ENCODE measurements around the gene CCND2. TPM values are rescaled to one million over a fixed set of nuclear protein-coding genes. Genes with fewer than 3 reads are reported as not detected.

Gene CCND2
- total and polyA plus RNA-seq, 9 donors: 4.0 to 105 (median 45.4) TPM

DNA sequence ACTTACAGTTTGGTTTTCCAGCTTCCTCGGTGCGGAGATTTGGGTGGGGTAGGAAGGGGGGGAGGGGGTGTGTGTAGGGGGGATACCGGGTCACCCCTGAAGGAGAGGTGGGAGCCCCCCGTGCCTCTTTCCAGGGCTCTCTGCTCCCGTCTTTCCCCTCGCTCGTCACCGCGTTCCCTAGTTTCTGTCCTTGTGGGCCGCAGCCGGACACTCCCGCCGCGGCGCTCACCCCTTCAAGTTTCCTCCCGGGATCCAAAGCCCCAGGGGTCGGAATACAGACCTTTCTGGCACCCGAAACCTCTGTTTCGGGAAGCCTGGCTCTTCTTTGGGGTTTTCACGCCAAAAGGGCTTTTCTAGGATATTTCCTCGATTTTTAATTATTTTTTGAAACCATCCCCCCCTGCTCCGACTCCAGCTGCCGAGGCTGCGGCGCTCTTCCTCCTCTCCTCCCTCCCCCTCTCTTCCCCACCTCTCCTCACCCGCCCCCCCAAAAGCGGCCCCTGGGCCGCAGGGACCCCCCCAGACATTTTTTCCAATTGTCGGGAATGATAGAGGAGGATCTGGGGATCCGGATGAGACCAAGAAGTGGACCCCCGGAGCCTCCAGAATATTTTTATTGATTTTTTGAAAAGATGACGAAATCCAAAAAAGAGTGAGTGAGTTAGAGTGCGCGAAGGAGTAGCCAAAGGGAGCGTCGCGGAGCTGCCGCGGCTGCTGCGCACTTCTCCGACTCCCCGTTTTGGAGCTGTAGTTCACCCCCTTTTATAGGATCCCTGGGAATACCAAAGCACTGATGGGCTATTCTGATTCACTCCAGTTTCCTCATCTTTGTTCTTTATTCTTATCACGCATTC is 1.7 kb downstream of the CCND2 start:
- H3K4me3 ChIP-seq: peak overlapping the region; percentile 79
- TF ChIP-seq, protein P1, sequence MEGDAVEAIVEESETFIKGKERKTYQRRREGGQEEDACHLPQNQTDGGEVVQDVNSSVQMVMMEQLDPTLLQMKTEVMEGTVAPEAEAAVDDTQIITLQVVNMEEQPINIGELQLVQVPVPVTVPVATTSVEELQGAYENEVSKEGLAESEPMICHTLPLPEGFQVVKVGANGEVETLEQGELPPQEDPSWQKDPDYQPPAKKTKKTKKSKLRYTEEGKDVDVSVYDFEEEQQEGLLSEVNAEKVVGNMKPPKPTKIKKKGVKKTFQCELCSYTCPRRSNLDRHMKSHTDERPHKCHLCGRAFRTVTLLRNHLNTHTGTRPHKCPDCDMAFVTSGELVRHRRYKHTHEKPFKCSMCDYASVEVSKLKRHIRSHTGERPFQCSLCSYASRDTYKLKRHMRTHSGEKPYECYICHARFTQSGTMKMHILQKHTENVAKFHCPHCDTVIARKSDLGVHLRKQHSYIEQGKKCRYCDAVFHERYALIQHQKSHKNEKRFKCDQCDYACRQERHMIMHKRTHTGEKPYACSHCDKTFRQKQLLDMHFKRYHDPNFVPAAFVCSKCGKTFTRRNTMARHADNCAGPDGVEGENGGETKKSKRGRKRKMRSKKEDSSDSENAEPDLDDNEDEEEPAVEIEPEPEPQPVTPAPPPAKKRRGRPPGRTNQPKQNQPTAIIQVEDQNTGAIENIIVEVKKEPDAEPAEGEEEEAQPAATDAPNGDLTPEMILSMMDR (IDR thresholded peaks at IDR 0.05): no peak
- TF ChIP-seq POLR2A (IDR thresholded peaks at IDR 0.05) (no peak), EP300 (IDR thresholded peaks at IDR 0.05) (no peak)
- no peaks in the 10 kb centered on the region for H3K36me3 ChIP-seq
- 2 to 3% (median 3%) methylated on average over 43 of the region's 43 CpGs for WGBS, 3 donors
- peaks cover 16% of the 10 kb centered on the region for H3K4me1 ChIP-seq (ENCODE audit: insufficient read depth)
- no peaks in the 10 kb centered on the region for H3K9me3 ChIP-seq
- DNase-seq: peak in 1 of 5 donors; percentile 41
- H3K27me3 ChIP-seq: no peaks in the 10 kb centered on the region
- peak overlapping the region; percentile 16 to 26 for H3K27ac ChIP-seq
- intact Hi-C loops (cut with DNase I): loop anchor here (2.0 to 10.0 kb wide), 5 partner anchors 46 to 970 kb away; partner anchors contain the start of gene TIGAR (in 1 of the 4)

DNA sequence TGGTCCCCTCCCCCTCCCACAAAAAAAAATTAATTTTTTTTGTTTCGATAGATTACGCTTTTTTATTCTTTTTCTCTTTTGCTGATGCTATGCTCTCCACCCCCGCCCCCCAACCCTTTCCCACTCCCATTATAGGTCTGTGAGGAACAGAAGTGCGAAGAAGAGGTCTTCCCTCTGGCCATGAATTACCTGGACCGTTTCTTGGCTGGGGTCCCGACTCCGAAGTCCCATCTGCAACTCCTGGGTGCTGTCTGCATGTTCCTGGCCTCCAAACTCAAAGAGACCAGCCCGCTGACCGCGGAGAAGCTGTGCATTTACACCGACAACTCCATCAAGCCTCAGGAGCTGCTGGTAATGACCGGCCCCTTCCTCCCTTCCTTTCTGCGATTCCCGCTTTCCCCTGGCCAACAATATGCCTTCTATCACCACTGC is 2.3 kb downstream of the CCND2 start:
- Histone ChIP-seq H3K4me3 (peak overlapping the region; percentile 79), H3K4me1 (ENCODE audit: insufficient read depth) (peaks cover 16% of the 10 kb centered on the region), H3K9me3 (no peaks in the 10 kb centered on the region), H3K36me3 (no peaks in the 10 kb centered on the region), H3K27me3 (no peaks in the 10 kb centered on the region), H3K27ac (no peak overlapping the region)
- DNase-seq: peak in 4 of 5 donors; percentile 22 to 48 (median 41)
- TF ChIP-seq POLR2A (IDR thresholded peaks at IDR 0.05) (no peak), EP300 (IDR thresholded peaks at IDR 0.05) (no peak)
- TF ChIP-seq, protein P1 (IDR thresholded peaks at IDR 0.05): no peak
- intact Hi-C loops (cut with DNase I): loop anchor here (2.0 to 10.0 kb wide), 5 partner anchors 45 to 971 kb away; partner anchors contain the start of gene TIGAR (in 1 of the 4)
- 30 to 38% (median 33%) methylated on average over 14 of the region's 14 CpGs for WGBS, 3 donors

DNA sequence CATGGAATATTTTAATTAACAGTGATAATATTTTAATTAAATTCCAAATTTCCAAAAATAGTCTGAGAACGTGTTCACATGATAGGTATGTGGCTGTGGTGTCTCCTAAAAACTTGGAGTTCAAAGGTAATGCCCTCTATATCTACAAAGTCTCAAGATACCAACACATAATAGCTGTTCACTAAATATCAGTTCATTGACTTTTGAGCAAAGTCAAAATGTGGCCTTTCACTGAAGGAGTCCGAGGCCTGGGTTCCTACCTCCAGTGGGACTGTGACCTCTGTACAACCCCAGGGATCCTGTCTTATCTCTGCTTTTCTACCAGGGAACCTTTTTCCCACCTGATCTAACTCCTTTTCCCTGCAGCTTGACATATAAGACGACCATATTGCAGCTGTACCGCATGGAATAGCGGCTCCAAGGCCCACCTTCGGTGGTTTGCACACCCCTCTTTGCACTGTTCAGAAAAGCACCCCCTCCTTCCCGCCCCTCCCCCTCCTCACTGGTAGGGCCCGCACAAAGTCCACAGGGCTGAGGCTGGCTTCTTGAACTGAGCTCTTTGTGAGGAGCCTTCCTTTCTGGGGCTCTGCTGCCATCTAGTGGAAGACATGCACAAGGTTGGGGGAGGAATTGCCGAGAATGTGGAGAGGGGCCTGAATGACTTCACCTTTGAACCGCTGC is 3.1 kb downstream of the CCND2 start:
- H3K4me1 ChIP-seq (ENCODE audit: insufficient read depth): peaks cover 12% of the 10 kb centered on the region

DNA sequence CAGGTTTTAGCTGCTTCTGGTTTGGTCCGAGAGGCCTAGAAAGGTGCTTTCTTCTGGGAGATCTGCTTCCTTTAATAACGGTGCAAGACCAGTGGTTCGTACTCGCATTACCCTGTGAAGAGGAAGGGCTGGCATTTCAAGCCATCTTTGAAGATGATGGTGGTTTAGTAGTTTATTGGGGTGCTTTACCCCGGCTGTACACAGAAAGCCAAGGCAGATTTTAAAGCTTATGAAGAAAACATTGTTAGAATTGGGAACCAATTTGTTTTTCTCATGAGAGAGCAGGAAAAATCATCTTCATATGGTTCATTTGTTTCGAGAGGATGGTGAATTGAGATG is 3.6 kb downstream of the CCND2 start:
- DNase-seq: no peak
- no peak overlapping the region for H3K4me3 ChIP-seq
- no peak overlapping the region for H3K27ac ChIP-seq
- no peaks in the 10 kb centered on the region for H3K9me3 ChIP-seq
- H3K27me3 ChIP-seq: no peaks in the 10 kb centered on the region
- peaks cover 10% of the 10 kb centered on the region for H3K4me1 ChIP-seq (ENCODE audit: insufficient read depth)
- TF ChIP-seq POLR2A (IDR thresholded peaks at IDR 0.05): no peak
- TF ChIP-seq, protein P1 (IDR thresholded peaks at IDR 0.05): no peak
- no peak for TF ChIP-seq EP300 (IDR thresholded peaks at IDR 0.05)
- intact Hi-C loops (cut with DNase I): loop anchor here in 3 of 4 donors (5.0 to 10.0 kb wide), 4 partner anchors 242 to 972 kb away; no protein-coding TSS in a partner anchor
- H3K36me3 ChIP-seq: no peaks in the 10 kb centered on the region
- 27 to 32% (median 28%) methylated on average over 6 of the region's 6 CpGs for WGBS, 3 donors

More for the DNA sequence above, 3.1 kb downstream of the CCND2 start:
- H3K4me3 ChIP-seq: peak overlapping the region; percentile 79
- no peak overlapping the region for H3K27ac ChIP-seq
- TF ChIP-seq, protein P1 (IDR thresholded peaks at IDR 0.05): peak; percentile 47 to 83 (median 73)
- TF ChIP-seq POLR2A (IDR thresholded peaks at IDR 0.05): no peak
- peak; percentile 78 to 86 (median 79) for DNase-seq
- intact Hi-C loops (cut with DNase I): loop anchor here in 3 of 4 donors (5.0 to 10.0 kb wide), 4 partner anchors 242 to 972 kb away; no protein-coding TSS in a partner anchor
- no peaks in the 10 kb centered on the region for H3K36me3 ChIP-seq
- WGBS, 3 donors: 7 to 9% (median 8%) methylated on average over 10 of the region's 10 CpGs
- no peaks in the 10 kb centered on the region for H3K9me3 ChIP-seq
- no peaks in the 10 kb centered on the region for H3K27me3 ChIP-seq

All from ovary (tissue), 9 donors.